Right cardiac atrium (tissue), 5 donors: ENCODE data around the gene LMBR1. TPM values are rescaled to one million over a fixed set of nuclear protein-coding genes. Genes with fewer than 3 reads are reported as not detected.

Source experiments
- ATAC-seq, 2 donors: fragments of 200-7000 bp; cut with Tn5 transposase; one replicate each; pipeline versions ENCODE4 v1.8.0 to v1.9.1; 2020; ENCODE audit warnings: moderate library complexity in 2 of 2, mild to moderate bottlenecking in 1 of 2
- DNase-seq, 3 donors: peaks; one replicate each; pipeline ENCODE4 v3.0.0-alpha.2; 2020
- H3K27ac ChIP-seq: one replicate; pipeline ENCODE4 v1.5.1; 2013; ENCODE audit warnings: mild to moderate bottlenecking, low read length, control low read depth, moderate library complexity
- H3K27me3 ChIP-seq: one replicate; pipeline ENCODE4 v1.6.1; 2013; ENCODE audit not compliant: control insufficient read depth, insufficient read depth
- H3K4me1 ChIP-seq: one replicate; pipeline ENCODE4 v1.6.1; 2013; ENCODE audit warnings: low read length; ENCODE audit not compliant: control insufficient read depth, insufficient read depth
- H3K4me3 ChIP-seq: one replicate; pipeline ENCODE4 v1.5.1; 2013; ENCODE audit warnings: low read length, control low read depth
- H3K9me3 ChIP-seq: one replicate; pipeline ENCODE4 v1.6.1; 2013; ENCODE audit warnings: low read length; ENCODE audit not compliant: control insufficient read depth
- WGBS: extraction: QIAGEN DNeasy Blood & Tissue Kit; methylation state at CpG from one replicate; pipeline ENCODE4 v1.1.7; 2013; 5-methylcytosine and 5-hydroxymethylcytosine counted together
- intact Hi-C, 4 donors: fragments of 100-400 bp; cut with DNase I; formaldehyde crosslinking; loops; one replicate each; pipeline versions ENCODE4 v1.11.0 to v1.14.0; 2022 to 2023
- polyA plus RNA-seq: library from polyadenylated mRNA; stranded (reverse); fragments of 200-250 nt; gene quantifications from one replicate; pipeline ENCODE4 v1.2.3, GENCODE V29; 2013
- total RNA-seq, 4 donors: library from RNA; stranded (reverse); fragmentation: NEBNext Ultra II Directional; extraction: Animal tissue kit (Norgen Biotek cat#: 25700); gene quantifications; one replicate each; pipeline ENCODE4 v1.2.1, GENCODE V29; 2021
- donor health status: healthy with polysubstance abuse.
- donor health status: DM: no; HTN: yes; CAD: no.
- donor health status: DM: no; HTN: no; CAD: no.
- donor health status: DM: no; HTN: yes; CAD: no; lungs with severe emphysema.
- donor health status: DM: yes; HTN: yes; CAD: no.

The LMBR1 gene
- total and polyA plus RNA-seq, 5 donors, result 8.1 to 48.7 (median 46.3) TPM

DNA sequence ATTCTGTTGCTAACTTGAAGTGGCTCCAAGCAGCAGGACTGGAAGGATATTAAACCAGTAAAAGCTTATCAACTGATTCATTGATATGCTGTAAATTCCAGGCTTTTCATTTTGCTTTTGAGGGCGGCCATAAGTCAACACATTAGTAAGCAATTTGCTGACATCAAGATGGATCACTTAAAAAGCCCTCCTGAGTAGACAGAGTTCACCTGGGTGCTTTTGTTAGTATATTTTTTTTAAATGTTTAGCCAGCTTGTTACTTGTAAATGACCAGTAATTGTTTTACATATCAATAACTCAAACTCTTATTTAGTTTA, 225.9 kb downstream of the LMBR1 start:
- no peaks in the 10 kb centered on the region for H3K27me3 ChIP-seq
- no peak for ATAC-seq
- intact Hi-C loops, result no loop called here
- no peak for DNase-seq
- H3K9me3 ChIP-seq, result no peaks in the 10 kb centered on the region
- H3K27ac ChIP-seq, result no peak overlapping the region
- no peak overlapping the region for H3K4me3 ChIP-seq
- WGBS, result 90% methylated on average over 1 of the region's 1 CpG
- no peaks in the 10 kb centered on the region for H3K4me1 ChIP-seq

DNA sequence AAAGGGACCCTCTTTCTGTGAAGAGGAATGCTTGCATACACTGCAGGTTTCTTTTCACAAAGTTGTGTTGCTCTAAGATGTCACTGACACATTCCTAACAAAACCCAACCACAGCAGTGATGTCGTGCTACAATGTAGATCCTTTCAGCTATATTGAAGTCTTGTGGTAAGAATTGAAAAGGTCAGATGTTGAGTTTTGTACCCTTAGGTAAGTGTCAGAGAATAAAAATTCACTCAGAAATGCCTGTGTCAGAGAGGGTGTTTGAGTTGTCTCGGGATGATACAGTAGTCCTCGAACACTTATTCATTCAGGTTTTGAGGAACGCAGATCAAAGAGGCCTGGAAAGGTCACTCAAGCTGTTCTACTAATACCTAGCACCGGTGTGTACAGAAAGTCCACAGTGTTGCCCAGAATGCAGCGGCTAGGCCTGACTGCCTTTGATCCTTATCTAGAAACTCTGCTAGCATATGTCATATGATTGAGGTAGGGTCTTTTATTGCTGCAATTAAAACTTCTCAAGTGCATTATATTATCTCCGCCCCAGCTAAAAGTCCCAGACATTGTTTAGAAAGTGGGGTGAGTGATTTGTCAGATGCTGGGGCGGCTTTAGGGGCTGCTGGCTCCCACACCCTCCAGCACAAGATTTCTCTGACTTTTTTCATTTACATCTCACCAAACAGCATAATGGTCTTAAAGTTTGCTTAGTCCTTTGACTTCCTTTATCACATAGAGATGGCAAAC, 226.4 kb downstream of the LMBR1 start:
- intact Hi-C loops, result no loop called here
- ATAC-seq, result no peak
- Histone ChIP-seq H3K9me3 (no peaks in the 10 kb centered on the region), H3K4me3 (no peak overlapping the region), H3K4me1 (no peaks in the 10 kb centered on the region), H3K27ac (no peak overlapping the region), H3K27me3 (no peaks in the 10 kb centered on the region)
- DNase-seq, result no peak
- WGBS, result 72% methylated on average over 8 of the region's 8 CpGs

DNA sequence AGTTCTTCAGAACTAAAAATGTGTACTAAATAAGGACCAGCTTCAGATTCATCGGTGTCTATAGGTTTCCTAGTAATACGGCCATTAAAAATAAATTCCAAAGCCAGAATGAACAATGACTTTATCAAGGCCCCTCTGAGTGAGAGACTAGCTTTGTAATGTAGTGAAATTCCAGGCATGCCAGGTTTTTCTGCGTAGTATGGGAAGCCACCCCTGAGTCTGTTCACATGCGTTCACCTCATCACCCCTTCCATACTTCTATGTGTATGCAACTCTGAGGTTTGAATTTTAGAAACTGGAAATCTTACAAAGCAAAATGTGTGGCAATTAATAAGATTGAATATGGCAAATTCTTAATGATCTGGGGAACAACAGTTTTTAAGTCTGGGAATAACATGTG, 227.9 kb downstream of the LMBR1 start:
- Histone ChIP-seq H3K27ac (no peak overlapping the region), H3K4me1 (no peaks in the 10 kb centered on the region), H3K27me3 (no peaks in the 10 kb centered on the region), H3K9me3 (no peaks in the 10 kb centered on the region), H3K4me3 (no peak overlapping the region)
- ATAC-seq (no peak), DNase-seq (no peak)
- intact Hi-C loops, result no loop called here
- 71% methylated on average over 4 of the region's 4 CpGs for WGBS

DNA sequence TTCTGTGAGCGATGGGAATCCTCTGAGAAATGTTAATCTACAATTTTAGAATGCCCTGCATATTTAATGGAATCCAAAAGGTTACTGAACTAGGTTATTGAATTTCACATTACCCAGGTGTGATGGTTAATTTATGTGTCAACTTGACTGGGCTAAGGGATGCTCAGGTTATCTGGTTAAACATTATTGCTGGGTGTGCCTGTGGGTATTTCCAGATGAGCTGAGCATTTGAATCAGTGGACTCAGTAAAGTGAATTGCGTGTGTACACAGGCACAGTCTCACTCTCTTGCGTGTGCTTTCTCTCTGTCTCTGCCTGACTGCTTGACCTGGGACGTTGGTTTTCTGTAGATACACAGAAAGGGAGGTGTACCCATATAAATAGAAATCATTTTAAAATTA, 230.7 kb downstream of the LMBR1 start:
- Histone ChIP-seq H3K27me3 (no peaks in the 10 kb centered on the region), H3K27ac (no peak overlapping the region), H3K4me3 (no peak overlapping the region), H3K9me3 (no peaks in the 10 kb centered on the region), H3K4me1 (no peaks in the 10 kb centered on the region)
- WGBS, result 90% methylated on average over 4 of the region's 4 CpGs
- DNase-seq (no peak), ATAC-seq (no peak)
- intact Hi-C loops, result no loop called here

DNA sequence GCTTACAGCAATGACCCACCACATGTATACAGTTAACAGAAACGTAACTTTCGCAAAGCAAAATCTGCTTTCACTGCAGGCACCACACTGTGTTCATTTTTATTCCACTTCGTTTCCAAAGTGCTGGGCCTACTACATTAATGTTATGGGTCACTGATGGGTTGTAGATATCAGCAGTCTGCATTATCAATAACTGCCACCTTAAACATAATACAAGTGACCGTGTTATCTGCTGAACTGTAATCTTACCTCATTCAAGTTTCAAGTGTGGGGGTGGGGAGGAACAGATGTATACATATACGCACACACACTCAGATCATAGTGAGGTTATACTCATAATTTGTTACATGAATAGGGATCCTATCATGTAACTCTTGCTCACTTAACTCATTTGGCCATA, 231.3 kb downstream of the LMBR1 start:
- no peaks in the 10 kb centered on the region for H3K4me1 ChIP-seq
- H3K27me3 ChIP-seq, result no peaks in the 10 kb centered on the region
- intact Hi-C loops, result no loop called here
- H3K27ac ChIP-seq, result no peak overlapping the region
- ATAC-seq (no peak), DNase-seq (no peak)
- H3K9me3 ChIP-seq, result no peaks in the 10 kb centered on the region
- H3K4me3 ChIP-seq, result no peak overlapping the region
- WGBS, result 86% methylated on average over 5 of the region's 5 CpGs

DNA sequence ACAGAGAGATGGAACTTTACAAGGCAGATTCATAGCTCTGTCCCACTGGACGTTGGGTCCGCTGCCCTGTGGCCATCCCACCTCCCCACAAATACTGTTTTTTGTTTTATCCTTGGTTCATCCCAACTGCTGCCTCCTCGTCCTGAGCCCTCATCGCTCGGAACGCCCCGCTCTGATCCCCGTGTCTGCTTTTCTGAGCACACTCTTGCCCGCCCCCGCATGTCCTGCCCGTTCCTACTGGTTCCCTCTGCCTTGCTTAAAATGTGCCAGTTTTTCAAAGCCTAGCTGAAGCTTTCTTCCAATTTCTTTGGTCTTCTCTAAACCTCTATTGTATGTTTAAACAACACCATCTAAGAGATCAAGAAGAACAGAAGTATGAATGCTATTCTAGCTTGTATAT, 233.0 kb downstream of the LMBR1 start:
- Histone ChIP-seq H3K27ac (no peak overlapping the region), H3K4me1 (no peaks in the 10 kb centered on the region), H3K27me3 (no peaks in the 10 kb centered on the region), H3K4me3 (no peak overlapping the region), H3K9me3 (no peaks in the 10 kb centered on the region)
- ATAC-seq, result no peak
- intact Hi-C loops, result no loop called here
- DNase-seq, result no peak
- 65% methylated on average over 11 of the region's 11 CpGs for WGBS

DNA sequence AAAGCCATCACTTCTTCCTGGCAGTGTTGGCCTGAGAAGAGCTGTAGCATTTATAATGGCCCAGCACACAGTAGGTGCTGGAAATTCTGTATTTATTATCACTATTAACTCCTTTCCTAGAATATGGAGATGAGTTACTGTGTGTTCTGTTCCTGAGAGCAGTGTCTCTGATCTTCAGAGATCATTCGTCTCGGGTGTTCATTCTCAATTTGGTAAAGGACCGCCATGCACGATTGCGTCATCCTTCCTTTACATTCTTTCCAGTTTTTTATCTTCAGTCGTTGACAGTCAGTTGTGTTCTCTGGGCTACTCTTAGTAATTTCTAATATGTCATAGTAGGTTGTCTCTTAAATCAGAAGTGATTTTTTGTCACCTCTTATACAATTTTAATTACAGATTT, 233.8 kb downstream of the LMBR1 start:
- H3K27ac ChIP-seq, result no peak overlapping the region
- DNase-seq (no peak), ATAC-seq (no peak)
- intact Hi-C loops, result no loop called here
- 75% methylated on average over 6 of the region's 6 CpGs for WGBS
- H3K9me3 ChIP-seq, result no peaks in the 10 kb centered on the region
- no peak overlapping the region for H3K4me3 ChIP-seq
- H3K27me3 ChIP-seq, result no peaks in the 10 kb centered on the region
- no peaks in the 10 kb centered on the region for H3K4me1 ChIP-seq

DNA sequence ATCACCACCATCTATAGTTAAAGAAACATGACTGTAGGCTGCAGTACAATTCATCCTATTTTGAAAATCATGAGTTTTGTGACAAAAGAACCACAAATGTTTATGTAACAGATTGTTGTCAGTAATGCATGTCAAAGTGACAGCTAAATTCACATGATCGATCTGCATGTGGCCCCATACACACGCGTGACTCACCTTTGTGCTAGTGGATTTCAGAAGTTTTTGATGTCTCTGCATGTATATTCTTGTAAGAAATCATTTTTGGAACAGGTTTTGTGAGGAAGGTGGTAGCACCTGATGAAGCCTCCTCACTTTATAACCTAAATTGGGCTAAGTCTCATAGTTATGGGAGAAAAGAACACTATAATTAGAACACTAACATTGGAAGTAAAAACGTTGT, 235.3 kb downstream of the LMBR1 start:
- no peaks in the 10 kb centered on the region for H3K27me3 ChIP-seq
- ATAC-seq (no peak), DNase-seq (no peak)
- H3K4me1 ChIP-seq, result no peaks in the 10 kb centered on the region
- H3K27ac ChIP-seq, result no peak overlapping the region
- intact Hi-C loops, result no loop called here
- WGBS, result 90% methylated on average over 4 of the region's 4 CpGs
- no peaks in the 10 kb centered on the region for H3K9me3 ChIP-seq
- H3K4me3 ChIP-seq, result no peak overlapping the region

DNA sequence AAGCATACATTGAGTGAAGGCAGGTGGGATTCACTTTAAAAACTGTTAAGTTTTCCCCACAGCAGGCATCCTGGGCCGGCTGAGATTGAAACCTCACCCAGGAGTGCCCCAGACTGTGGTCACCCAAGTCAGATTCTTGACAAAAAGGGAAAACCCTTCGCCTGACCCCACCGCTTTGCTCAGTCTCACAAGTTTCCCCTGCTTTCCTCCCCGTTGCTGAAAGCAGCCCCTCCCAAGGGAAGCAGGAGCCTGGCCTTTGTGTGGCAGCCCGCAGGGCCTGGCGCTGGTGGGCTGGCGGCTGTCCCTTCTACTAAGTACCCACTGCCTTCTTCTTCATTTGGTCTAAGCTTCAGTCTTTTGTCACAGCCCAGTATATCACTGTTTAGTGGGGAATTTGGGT, 236.4 kb downstream of the LMBR1 start:
- H3K4me3 ChIP-seq, result no peak overlapping the region
- H3K27me3 ChIP-seq, result no peaks in the 10 kb centered on the region
- no peak for DNase-seq
- H3K4me1 ChIP-seq, result no peaks in the 10 kb centered on the region
- ATAC-seq, result no peak
- no peaks in the 10 kb centered on the region for H3K9me3 ChIP-seq
- WGBS, result 63% methylated on average over 7 of the region's 7 CpGs
- intact Hi-C loops, result no loop called here
- H3K27ac ChIP-seq, result no peak overlapping the region

DNA sequence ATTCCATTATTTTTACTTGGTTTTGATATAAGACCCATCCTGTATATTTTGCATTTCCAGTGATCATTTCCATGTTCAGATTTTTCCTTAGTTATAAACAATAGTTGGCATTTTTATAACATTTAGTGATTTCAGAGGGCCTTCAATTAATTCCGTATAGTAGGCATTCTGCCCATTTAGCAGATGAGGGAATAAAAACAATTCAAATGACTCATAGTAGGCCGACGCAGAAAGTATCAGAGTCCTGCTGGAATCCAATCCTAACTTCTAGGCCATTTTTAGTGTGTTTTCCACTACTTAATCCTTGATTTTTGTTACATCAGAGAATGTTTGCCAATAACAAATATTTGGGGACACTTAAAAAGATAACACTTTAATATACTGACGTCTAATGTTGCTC, 237.0 kb downstream of the LMBR1 start:
- H3K27ac ChIP-seq, result no peak overlapping the region
- DNase-seq (no peak), ATAC-seq (no peak)
- intact Hi-C loops, result no loop called here
- whole genome bisulfite sequencing, result 62% methylated on average over 4 of the region's 4 CpGs
- no peak overlapping the region for H3K4me3 ChIP-seq
- H3K4me1 ChIP-seq, result no peaks in the 10 kb centered on the region
- H3K9me3 ChIP-seq, result no peaks in the 10 kb centered on the region
- H3K27me3 ChIP-seq, result no peaks in the 10 kb centered on the region

DNA sequence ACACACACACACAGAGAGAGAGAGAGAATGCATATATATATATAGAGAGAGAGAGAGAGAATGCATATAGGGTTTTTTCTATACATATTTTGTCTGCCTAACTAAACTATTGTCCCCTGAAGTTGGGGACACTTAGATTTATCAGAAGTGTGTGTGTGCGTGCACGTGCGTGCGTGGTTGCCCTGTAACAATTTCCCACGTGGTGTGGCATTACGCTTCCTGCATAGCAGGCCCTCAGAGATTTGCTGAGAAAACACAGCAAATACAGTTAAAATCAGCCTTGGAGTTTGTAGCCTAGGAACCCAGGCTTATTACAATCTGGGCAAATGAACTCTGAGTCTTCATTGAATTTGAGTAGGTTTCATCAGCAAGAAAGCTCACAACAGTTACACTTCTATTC, 237.7 kb downstream of the LMBR1 start:
- WGBS, result 75% methylated on average over 6 of the region's 6 CpGs
- Histone ChIP-seq H3K27me3 (no peaks in the 10 kb centered on the region), H3K27ac (no peak overlapping the region), H3K4me1 (no peaks in the 10 kb centered on the region), H3K9me3 (no peaks in the 10 kb centered on the region), H3K4me3 (no peak overlapping the region)
- intact Hi-C loops, result no loop called here
- ATAC-seq (no peak), DNase-seq (no peak)
